ENCODE results near the gene DDX31. TPM values are rescaled to one million over a fixed set of nuclear protein-coding genes. Genes with fewer than 3 reads are reported as not detected.
A peak's percentile ranks its signal among the peaks of the same experiment; 100 is the strongest.

The DDX31 gene
- total and polyA plus RNA-seq, 9 donors: 9.7 to 19.6 (median 14.1) TPM

DNA sequence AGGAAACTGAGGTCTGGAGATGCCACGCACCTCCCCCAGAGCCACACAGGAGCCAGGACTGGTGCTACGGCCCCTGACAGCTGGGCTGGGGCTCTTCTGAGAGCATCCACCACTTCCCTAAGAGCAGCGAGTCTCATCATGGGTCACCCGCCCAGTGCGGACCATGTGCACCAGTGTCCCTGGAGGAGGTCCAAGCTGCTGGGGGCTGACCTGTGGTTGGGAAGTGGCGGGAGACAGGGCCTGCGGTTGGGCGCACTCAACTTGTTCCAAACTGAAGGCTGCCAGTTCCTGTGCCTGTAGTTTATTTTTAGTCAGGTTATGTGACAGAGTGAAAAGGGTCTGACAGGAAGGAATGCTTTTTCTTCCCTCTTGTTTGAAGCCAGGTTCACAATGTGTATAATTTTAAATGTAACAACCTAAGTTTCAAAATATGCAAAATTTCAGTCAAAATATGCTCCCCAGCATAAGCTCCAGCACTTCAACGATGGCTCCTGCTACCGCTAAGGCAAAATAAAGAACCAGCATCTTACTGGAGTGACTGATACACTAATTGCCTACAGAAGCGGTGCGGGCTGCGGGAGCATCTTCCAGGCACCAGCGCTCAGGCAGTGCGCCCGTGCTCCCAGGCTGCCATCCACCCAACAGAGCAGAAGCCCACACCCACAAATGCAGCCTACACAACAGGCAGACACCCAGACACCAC is 72.6 kb downstream of the DDX31 start:
- intact Hi-C loops (cut with DNase I): no loop called here
- no peak for TF ChIP-seq EP300 (IDR thresholded peaks at IDR 0.05)
- DNase-seq: no peak
- Histone ChIP-seq H3K4me1 (ENCODE audit: insufficient read depth) (no peaks in the 10 kb centered on the region), H3K27me3 (no peaks in the 10 kb centered on the region), H3K27ac (no peak overlapping the region), H3K36me3 (no peaks in the 10 kb centered on the region), H3K9me3 (no peaks in the 10 kb centered on the region), H3K4me3 (no peak overlapping the region)
- 90 to 94% (median 92%) methylated on average over 16 of the region's 16 CpGs for WGBS, 3 donors

DNA sequence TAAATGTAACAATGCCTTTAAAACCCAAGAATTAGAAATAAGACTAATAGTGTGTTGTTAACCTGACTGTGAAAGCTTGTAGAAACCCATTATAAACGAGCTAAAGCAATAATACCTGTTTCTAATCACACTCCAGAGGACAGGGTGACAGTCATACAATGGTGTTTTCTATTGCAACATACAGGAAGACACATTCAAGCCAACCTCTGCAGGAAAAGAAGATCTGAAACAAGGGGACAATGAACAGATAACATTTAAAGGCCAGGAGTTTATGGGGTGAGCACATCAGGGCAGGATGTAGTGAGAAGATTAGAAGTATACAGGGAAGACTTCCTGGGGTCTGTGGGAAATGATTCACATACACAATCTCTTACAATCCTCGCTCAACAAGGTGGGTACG is 73.6 kb downstream of the DDX31 start:
- H3K4me3 ChIP-seq: no peak overlapping the region
- no peak overlapping the region for H3K27ac ChIP-seq
- H3K9me3 ChIP-seq: no peaks in the 10 kb centered on the region
- no peaks in the 10 kb centered on the region for H3K4me1 ChIP-seq (ENCODE audit: insufficient read depth)
- no peaks in the 10 kb centered on the region for H3K27me3 ChIP-seq
- intact Hi-C loops (cut with DNase I): no loop called here
- 79 to 83% (median 82%) methylated on average over 3 of the region's 3 CpGs for WGBS, 3 donors
- H3K36me3 ChIP-seq: no peaks in the 10 kb centered on the region
- TF ChIP-seq, protein P1, sequence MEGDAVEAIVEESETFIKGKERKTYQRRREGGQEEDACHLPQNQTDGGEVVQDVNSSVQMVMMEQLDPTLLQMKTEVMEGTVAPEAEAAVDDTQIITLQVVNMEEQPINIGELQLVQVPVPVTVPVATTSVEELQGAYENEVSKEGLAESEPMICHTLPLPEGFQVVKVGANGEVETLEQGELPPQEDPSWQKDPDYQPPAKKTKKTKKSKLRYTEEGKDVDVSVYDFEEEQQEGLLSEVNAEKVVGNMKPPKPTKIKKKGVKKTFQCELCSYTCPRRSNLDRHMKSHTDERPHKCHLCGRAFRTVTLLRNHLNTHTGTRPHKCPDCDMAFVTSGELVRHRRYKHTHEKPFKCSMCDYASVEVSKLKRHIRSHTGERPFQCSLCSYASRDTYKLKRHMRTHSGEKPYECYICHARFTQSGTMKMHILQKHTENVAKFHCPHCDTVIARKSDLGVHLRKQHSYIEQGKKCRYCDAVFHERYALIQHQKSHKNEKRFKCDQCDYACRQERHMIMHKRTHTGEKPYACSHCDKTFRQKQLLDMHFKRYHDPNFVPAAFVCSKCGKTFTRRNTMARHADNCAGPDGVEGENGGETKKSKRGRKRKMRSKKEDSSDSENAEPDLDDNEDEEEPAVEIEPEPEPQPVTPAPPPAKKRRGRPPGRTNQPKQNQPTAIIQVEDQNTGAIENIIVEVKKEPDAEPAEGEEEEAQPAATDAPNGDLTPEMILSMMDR (IDR thresholded peaks at IDR 0.05): no peak
- TF ChIP-seq EP300 (IDR thresholded peaks at IDR 0.05) (no peak), POLR2A (IDR thresholded peaks at IDR 0.05) (no peak)
- DNase-seq: no peak

DNA sequence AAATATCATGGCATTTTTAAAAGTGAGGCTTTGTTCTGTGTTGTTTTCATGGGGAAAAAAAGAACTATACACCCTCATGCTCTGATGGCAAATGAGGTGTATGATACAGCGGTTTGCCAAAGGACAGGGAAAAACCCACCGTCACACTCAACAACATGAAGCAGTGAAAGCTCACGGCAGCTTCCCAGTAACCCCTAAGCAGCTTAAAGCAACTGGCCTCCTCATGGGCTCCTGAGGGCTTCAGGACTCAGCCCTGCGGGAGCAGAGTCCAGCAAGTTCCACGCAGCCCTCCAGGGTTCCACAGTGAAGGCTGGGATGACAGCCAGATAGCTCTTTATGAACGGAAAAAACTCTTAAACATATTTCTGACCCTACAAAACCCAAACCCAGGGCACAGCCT is 74.5 kb downstream of the DDX31 start:
- Histone ChIP-seq H3K27me3 (no peaks in the 10 kb centered on the region), H3K36me3 (no peaks in the 10 kb centered on the region), H3K4me1 (ENCODE audit: insufficient read depth) (no peaks in the 10 kb centered on the region), H3K9me3 (no peaks in the 10 kb centered on the region), H3K4me3 (no peak overlapping the region), H3K27ac (no peak overlapping the region)
- 84 to 87% (median 85%) methylated on average over 6 of the region's 6 CpGs for WGBS, 3 donors
- intact Hi-C loops (cut with DNase I): no loop called here
- no peak for TF ChIP-seq EP300 (IDR thresholded peaks at IDR 0.05)
- TF ChIP-seq, protein P1 (IDR thresholded peaks at IDR 0.05): no peak
- no peak for TF ChIP-seq POLR2A (IDR thresholded peaks at IDR 0.05)
- peak in 1 of 5 donors; percentile 0 for DNase-seq

DNA sequence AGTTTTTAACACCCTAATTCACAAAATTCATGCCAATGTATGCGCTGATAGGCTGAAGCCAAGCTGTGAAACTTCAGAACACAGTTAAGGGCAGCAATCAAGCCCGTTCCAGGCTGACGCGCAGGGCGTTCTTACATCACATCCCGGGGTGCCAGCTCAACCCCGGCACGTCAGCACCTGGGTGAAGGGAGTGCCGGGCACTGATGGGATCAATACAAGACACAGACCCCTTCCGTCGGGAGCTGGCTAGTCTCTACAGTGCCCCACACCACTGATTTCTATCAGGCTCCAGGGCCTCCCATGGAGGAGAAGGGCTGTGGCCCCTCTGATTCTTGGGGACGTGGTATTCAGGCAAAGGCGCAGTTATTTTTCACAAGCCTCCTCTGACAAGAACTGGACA is 75.4 kb downstream of the DDX31 start:
- intact Hi-C loops (cut with DNase I): no loop called here
- no peaks in the 10 kb centered on the region for H3K36me3 ChIP-seq
- H3K4me1 ChIP-seq (ENCODE audit: insufficient read depth): no peaks in the 10 kb centered on the region
- 90 to 93% (median 93%) methylated on average over 13 of the region's 13 CpGs for WGBS, 3 donors
- no peak overlapping the region for H3K27ac ChIP-seq
- no peaks in the 10 kb centered on the region for H3K9me3 ChIP-seq
- H3K27me3 ChIP-seq: no peaks in the 10 kb centered on the region
- no peak for TF ChIP-seq POLR2A (IDR thresholded peaks at IDR 0.05)
- TF ChIP-seq, protein P1 (IDR thresholded peaks at IDR 0.05): no peak
- TF ChIP-seq EP300 (IDR thresholded peaks at IDR 0.05): no peak
- no peak for DNase-seq
- H3K4me3 ChIP-seq: no peak overlapping the region

DNA sequence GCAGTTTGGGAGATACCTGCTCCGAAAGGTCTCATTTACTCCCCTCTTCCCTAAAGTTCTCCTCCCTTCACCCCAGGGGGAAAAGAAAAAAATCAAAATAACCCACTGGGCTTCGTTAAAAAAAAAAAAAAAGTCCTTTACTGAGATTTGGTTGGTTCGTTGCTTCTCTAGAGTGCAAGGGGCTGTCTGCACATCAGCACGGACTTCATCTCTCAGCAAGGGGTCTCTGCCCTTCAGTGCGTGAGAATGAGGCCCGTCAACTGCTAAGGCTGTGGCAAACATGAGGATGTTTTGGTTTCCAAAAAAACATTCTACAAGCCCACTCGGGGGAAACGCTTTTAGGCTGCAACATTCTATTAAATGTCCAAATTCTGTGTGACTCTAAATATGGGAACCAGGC is 77.3 kb downstream of the DDX31 start:
- 76 to 82% (median 82%) methylated on average over 8 of the region's 8 CpGs for WGBS, 3 donors
- DNase-seq: no peak
- no peak overlapping the region for H3K4me3 ChIP-seq
- no peaks in the 10 kb centered on the region for H3K9me3 ChIP-seq
- no peaks in the 10 kb centered on the region for H3K4me1 ChIP-seq (ENCODE audit: insufficient read depth)
- TF ChIP-seq POLR2A (IDR thresholded peaks at IDR 0.05) (no peak), EP300 (IDR thresholded peaks at IDR 0.05) (no peak)
- TF ChIP-seq, protein P1 (IDR thresholded peaks at IDR 0.05): no peak
- H3K36me3 ChIP-seq: no peaks in the 10 kb centered on the region
- intact Hi-C loops (cut with DNase I): no loop called here
- peaks cover 4% of the 10 kb centered on the region for H3K27me3 ChIP-seq
- no peak overlapping the region for H3K27ac ChIP-seq
